Umbilical cord (tissue), 2 donors: ENCODE measurements around the gene TOMM34. TPM values are rescaled to one million over a fixed set of nuclear protein-coding genes. Genes with fewer than 3 reads are reported as not detected.

Experiments
- DNase-seq: peaks from one replicate; pipeline ENCODE4 v3.0.0-alpha.2; 2015; ENCODE audit warnings: low spot score
- total RNA-seq: library from RNA; depleted of rRNA; stranded (reverse); fragments of >200 nt; gene quantifications from one replicate; pipeline ENCODE4 v1.2.3, GENCODE V29; 2014; ENCODE audit warnings: low replicate concordance; ENCODE audit not compliant: insufficient read depth

The TOMM34 gene
- total RNA-seq, 1 donor from 2014 or later = 7.2 TPM

DNA sequence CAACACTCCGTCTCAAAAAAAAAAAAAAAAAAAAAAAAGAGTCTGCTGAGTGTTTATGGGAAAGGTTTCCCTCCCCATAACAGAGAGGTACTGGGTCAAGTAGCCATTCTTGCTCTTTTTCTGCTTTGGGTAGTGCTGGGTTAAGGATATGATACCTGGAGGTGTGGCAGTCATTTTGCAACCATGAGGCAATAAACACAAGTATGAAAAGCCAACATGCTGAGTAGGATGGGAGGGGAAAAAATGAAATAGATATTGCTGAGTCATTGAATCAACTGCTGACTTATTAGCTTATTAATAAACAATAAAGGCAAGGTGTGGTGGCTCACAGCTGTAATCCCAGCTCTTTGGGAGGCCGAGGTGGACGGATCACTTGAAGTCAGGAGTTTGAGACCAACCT lies 2.3 kb upstream of the TOMM34 start:
- no peak for DNase-seq

- no peak for DNase-seq
Observed at GRCh38 chr20:44961870-44962267, 1.7 kb upstream of the TOMM34 start.

DNA sequence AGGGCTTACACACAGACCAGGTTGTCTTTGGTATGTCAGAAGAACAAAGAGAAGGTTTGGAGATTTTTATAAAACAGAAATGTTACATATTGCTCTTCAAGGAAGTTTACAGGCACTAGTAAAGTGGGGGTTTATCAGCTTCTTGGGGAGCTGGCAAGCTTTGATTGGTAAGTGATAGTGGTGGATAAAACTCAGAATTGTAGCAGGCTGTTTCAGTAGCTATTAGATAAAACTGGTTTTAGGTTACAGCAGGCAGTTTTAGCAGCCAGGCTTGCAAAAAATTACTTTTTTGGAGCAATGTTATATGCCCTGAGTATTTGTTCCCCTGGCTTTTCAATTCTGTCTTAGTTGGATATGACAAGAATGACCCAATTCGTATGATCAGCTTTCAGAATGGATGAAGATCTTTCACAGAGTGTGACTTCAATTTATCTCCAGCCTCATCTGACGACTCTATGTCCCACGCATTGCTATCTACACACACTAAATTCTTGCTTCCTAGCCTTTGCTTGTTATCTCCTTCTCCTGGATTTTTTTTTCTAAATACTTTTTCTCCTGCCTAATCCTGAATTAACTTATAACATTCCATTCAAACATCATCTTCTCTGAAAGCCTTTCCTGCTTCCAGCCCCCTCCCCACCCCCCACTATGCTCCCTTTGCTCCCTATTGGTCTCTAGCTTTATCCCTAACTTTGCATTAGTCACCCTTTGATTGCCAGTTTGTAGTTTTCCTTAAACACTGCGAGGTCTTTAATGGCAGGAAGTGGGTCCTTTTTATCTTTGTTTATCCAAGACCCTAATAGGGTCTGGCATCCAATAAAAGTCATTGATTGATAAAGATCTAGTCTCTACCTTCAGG lies 1.0 kb upstream of the TOMM34 start:
- DNase-seq = no peak

GRCh38 chr20:44959638-44960102 lies 527 bp downstream of the TOMM34 start:
- DNase-seq = peak; percentile 47

DNA sequence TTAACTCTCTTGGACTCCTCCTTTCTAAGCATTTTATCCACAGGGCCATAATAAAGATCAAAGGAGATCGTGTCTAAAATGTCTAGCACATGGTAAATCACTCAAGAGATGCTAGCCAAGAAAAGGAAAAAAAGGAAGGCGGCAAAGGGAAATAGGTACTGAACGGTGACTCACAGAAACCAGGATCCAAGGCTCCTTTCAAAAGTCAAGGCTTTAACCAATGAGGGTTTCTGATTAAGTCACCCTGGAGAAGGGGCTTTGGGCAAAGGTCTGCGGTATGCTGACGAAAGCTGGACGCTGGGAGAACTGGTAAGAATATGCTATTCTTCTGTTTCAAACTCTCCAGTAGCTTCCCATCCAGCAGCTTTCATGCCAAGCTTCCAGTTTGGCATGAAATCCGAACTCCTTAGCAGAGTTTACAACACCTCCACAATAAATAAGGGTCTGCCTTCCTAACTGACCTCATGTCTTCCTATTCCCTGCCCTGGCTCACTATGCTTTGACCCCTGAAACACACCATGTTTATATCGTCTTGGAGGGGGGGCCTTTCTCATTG lies 1.0 kb downstream of the TOMM34 start:
- peak; percentile 50 for DNase-seq

DNA sequence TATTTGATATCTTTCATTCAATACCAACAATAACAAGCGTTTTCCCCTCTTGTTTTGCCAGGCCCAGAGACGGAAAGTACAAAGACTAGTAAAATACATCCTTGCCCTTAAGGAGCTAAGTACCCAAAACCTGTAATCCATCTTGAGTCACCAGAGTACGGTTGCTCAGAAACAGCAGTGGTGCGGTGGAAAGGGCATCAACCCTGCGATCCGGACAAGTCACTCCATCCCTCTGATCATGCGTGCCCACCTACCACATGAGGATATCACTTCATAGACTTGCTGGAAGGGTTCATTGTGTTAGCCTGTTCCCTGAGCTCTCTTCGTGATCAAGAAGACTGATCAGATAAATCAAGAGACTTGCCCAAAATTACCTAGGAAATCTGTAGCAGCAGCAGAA lies 1.9 kb downstream of the TOMM34 start:
- no peak for DNase-seq

- peak; percentile 58 for DNase-seq
Observed at GRCh38 chr20:44956410-44956809, 3.8 kb downstream of the TOMM34 start.

DNA sequence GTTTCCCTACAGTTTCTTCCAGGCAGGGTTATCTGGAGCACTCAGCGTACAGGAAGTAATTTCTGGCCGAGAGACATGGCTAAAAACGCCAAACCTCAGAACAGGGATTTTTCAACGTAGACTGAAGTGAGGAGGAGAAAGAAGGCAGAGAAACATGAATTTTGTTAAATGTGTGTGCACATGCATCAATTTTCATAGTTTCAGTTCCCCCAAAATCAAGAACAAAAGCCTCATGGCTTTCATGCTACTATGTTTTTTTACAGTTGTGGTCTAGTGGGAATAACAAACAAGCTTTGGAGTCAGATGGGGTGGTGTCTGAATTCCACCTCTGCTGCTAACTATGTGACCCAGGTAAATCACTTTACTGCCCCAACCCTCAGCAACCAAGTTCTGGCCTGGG lies 4.9 kb downstream of the TOMM34 start:
- no peak for DNase-seq

- DNase-seq = peak; percentile 51
Observed at GRCh38 chr20:44954211-44954610, 6.0 kb downstream of the TOMM34 start.

DNA sequence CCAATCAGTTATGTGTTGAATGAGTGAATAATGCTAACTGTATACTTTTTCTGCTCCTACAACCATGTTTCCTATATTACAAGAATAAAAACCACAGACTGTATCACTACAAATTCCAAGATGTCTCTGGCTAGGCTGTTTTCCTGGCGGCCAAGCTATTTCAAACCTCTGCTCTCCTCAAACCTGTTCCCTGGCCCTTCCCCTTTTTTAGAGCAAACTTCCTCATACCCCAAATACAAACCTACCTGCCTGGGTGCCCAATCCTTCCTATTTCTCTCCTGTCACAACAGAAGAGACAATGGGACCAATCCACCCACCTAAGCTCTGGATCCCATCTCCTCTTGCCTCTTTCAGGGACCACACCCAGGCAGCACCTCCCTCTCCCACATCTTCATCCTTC lies 7.5 kb downstream of the TOMM34 start:
- no peak for DNase-seq

DNA sequence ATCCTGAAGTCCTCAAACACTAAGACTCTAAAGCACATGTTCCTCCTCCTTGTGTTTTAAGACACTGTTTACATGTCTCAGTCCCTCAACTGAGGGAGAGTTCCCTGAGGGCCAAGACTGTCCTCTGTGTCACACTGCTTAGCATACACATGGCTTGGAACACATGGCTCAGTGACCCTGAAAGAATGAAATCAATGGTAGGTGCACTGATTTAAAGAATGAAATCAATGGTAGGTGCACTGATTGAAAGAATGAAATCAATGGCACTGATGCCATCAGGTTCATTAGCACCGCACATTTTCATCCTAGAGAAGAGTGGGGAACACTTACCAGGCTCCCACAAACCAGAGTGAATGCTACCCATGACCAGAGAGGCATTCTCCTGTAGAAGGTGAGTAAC lies 9.8 kb downstream of the TOMM34 start:
- no peak for DNase-seq

DNA sequence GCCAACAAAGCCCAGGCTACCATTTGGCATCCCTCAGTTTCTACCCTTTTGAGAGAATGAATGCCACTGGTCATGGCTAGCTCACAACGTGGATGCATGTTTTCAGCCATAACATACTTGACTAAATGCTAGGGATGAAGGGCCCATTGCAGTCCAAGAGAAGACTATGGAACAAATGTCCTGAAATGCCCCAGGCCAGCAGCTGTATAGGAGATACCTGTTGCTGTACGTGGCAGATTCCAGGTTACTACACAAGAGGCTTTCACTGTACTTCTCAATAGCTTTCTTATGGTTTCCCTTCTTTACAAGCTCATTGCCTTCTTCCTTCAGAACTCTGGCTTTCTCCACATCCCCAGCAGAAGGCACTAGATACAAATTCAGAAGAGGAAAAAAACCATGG lies 11.7 kb downstream of the TOMM34 start:
- no peak for DNase-seq

DNA sequence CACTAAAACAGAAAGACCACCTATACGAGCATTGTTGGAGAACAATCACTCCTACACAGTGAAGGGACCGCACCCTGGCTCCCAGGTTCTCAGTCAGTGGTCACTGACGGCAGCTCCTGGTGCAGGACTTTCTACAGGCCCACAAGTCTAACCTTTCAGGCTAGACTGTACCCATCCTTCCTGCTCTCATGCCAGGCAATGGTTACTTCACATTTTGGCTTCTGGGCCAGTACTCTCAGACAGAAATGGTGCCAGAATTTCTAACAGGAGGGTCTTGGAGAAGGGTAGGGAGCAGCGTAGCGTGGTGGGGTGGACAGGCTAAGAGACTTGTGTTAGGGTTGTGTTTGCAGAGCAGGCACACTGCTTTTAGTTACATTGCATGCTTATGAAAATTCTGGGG lies 12.1 kb downstream of the TOMM34 start:
- no peak for DNase-seq

DNA sequence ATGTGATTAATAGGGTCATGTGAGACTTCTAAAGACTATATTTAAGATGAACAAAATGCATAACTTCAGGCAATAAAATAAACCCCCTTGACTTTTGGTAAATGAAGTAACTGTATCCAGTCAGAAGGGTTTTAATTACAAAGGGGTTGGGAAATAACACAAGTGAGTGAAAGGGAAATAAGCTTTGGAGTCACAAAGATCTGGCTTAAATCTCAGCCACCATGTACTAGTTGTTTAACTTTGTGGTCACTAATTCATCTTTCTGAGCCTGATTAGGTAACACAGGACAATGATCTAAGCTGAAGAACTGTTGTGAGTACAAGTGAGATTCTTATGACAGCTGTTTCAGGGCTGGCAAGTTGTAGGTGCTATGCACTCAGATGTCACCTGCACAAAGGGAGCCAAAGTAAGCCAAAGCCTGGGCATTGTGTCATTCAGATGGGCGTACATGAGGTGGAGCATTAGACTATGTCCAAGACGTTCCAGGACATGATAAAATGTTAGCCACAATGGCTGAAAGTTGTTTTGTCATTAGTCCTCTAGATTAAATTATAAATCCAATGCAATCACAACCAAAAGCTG lies 13.8 kb downstream of the TOMM34 start:
- no peak for DNase-seq

GRCh38 chr20:44945261-44945660 lies 14.9 kb downstream of the TOMM34 start:
- no peak for DNase-seq

- DNase-seq = no peak
Observed at GRCh38 chr20:44943828-44944227, 16.4 kb downstream of the TOMM34 start.

DNA sequence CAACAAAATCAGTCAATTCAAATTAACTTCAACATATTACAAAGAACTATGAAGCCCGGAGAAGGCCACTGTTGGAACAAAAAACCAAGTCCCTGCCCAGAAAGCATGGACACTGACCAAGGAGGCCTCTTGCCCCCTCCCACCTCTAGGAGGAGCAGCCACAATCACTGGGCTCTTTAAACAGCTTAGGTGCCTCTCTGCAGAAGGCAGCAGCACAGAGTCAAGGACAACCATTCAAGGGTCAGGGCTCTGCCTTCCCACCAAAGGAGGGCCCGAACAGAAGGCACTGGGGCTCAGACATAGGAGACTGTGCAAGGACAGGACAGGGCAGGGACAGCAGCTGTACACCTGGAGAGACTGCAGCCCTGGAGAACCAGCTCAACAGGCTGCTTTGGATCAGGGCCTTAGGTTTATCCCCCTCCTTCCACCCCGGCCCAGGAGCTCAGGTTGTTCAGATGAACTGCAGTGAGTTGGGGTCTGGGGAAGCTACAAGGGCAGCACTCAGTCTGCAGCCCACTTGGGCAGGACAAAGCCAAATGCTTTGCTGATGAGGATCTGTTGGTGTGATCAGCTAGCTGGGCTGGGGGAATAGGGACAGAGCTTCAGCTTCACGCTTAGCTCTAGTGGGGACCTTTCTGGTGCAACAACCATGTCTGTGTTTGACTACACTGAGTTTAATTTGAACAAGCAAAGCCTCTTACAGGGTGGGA lies 17.8 kb downstream of the TOMM34 start:
- no peak for DNase-seq

- no peak for DNase-seq
Observed at GRCh38 chr20:44941120-44941691, 19.0 kb downstream of the TOMM34 start.

DNA sequence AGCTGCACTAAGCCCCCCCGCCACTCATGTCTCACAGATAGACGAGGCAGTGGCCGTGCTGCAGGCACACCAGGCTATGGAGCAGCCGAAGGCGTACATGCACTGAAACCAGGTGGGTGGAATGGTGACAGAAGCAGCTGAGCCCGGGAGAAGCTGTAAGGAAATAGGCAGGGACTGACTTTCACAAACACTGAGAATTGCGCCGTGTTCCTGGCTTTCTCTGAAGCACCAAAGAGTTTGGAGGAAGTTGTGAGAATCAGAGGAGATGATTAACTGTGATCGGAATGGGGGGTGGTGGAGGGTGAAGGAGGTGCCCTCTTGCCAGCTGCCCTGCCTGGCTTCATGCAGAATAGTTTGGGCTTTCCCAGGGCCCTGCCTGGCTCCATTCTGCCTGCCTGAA lies 21.6 kb downstream of the TOMM34 start:
- DNase-seq = no peak

GRCh38 chr20:44936510-44936909 lies 23.7 kb downstream of the TOMM34 start:
- DNase-seq = no peak

DNA sequence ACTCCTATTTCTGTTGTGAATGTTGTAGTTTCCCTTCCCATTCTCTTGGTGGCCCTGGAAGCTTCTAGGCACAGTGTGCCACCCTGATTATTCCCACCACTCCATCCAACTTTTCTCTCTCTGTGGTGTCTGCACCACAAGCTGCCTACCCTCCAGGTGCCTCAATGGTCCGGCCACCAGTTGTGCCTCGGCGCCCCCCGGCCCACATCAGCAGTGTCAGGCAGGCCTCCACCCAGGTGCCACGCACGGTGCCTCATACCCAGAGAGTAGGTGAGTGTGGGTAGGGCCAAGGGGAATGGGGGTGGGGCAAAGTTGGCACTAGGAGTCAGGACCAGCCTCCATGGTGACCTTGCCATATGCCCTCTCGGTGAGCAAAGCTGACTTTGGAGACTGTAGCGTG lies 27.3 kb downstream of the TOMM34 start:
- no peak for DNase-seq

GRCh38 chr20:44931911-44932310 lies 28.3 kb downstream of the TOMM34 start:
- no peak for DNase-seq
